ENCODE data around the gene SMOC2.

- TF ChIP-seq CTCF (IDR thresholded peaks at IDR 0.05) (no peak), EZH2 (IDR thresholded peaks at IDR 0.05; ENCODE audit: borderline replicate concordance, insufficient read depth, low read depth, low read length, poor library complexity, severe bottlenecking) (no peak)
Measured at GRCh38 chr6:168708526-168708925, 267.5 kb downstream of the SMOC2 start.

Data from B cell (primary cell).